Stomach (tissue), 4 donors: ENCODE results near the gene STAT4.

Experiments
- EP300 ChIP-seq: sonication (generic); formaldehyde crosslinking; IDR thresholded peaks from one replicate; pipeline ENCODE4 v1.6.1; 2017; ENCODE audit warnings: antibody characterized with exemption
- POLR2A ChIP-seq, 4 donors: fragments of 450-650 bp; IDR thresholded peaks; one replicate each; pipeline ENCODE4 v1.6.1; 2016; ENCODE audit warnings: antibody characterized with exemption in 4 of 4, control low read depth in 2 of 4, mild to moderate bottlenecking in 1 of 4, moderate library complexity in 1 of 4
- POLR2AphosphoS5 ChIP-seq, 3 donors: sonication (generic); formaldehyde crosslinking; IDR thresholded peaks; one replicate each; pipeline ENCODE4 v1.6.1; 2016; ENCODE audit warnings: antibody characterized with exemption in 3 of 3
- TF ChIP-seq, protein P1 (sequence below), 7 experiments: fragments of 450-650 bp in 4 of 7; fragments of 200-600 bp in 3 of 7; sonication (generic) in 3 of 7; IDR thresholded peaks; one replicate each; pipeline ENCODE4 v1.5.1; 2016 to 2019; ENCODE audit warnings: antibody characterized with exemption in 7 of 7, control low read depth in 2 of 7, mild to moderate bottlenecking in 1 of 7

DNA sequence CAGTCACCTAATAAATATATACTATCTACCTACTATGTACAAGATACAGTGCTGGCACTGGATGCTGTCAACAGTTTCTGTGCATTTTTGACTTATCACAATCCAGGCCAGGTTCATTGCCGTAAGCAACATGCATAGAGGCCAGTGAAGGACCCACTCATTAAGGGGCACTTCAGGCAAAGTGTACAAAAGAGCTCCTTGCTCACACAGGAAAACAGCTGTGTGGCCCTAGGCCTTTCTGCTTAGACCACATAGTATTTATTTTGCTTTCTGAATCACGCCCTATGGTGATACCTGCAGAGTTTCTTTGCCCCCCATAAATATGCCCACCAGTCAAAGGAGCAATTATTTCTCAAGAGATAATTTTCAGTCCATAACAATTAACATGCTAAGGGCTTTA, 39.6 kb upstream of the STAT4 start:
- TF ChIP-seq, protein P1, sequence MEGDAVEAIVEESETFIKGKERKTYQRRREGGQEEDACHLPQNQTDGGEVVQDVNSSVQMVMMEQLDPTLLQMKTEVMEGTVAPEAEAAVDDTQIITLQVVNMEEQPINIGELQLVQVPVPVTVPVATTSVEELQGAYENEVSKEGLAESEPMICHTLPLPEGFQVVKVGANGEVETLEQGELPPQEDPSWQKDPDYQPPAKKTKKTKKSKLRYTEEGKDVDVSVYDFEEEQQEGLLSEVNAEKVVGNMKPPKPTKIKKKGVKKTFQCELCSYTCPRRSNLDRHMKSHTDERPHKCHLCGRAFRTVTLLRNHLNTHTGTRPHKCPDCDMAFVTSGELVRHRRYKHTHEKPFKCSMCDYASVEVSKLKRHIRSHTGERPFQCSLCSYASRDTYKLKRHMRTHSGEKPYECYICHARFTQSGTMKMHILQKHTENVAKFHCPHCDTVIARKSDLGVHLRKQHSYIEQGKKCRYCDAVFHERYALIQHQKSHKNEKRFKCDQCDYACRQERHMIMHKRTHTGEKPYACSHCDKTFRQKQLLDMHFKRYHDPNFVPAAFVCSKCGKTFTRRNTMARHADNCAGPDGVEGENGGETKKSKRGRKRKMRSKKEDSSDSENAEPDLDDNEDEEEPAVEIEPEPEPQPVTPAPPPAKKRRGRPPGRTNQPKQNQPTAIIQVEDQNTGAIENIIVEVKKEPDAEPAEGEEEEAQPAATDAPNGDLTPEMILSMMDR (IDR thresholded peaks at IDR 0.05): no peak
- TF ChIP-seq POLR2A (IDR thresholded peaks at IDR 0.05) (no peak), EP300 (no peak), POLR2AphosphoS5 (IDR thresholded peaks at IDR 0.05) (no peak)
